GM12865 (cell line): Measurements from ENCODE around the gene PGGT1B.

Source experiments
- DNase-seq: peaks from one replicate; pipeline ENCODE4 v3.0.0; 2010; ENCODE audit warnings: low read depth
- H3K4me3 ChIP-seq: 2 replicates; pipeline ENCODE4 v1.5.1; 2011; ENCODE audit warnings: mild to moderate bottlenecking, low read depth, low read length, control low read depth
- TF ChIP-seq, protein P1 (sequence below): IDR thresholded peaks from 2 replicates; pipeline ENCODE4 v1.5.1; 2011; ENCODE audit warnings: low read length, control low read depth, low read depth, inconsistent platforms; ENCODE audit not compliant: insufficient read depth; ENCODE audit errors: missing control alignments

The PGGT1B gene

GRCh38 chr5:115262321-115263077 is at the start of gene PGGT1B:
Gene PGGT1B, minus strand, starts transcription at chr5:115262877. Its CDS starts 26 bp downstream, at chr5:115262851.
- TF ChIP-seq, protein P1, sequence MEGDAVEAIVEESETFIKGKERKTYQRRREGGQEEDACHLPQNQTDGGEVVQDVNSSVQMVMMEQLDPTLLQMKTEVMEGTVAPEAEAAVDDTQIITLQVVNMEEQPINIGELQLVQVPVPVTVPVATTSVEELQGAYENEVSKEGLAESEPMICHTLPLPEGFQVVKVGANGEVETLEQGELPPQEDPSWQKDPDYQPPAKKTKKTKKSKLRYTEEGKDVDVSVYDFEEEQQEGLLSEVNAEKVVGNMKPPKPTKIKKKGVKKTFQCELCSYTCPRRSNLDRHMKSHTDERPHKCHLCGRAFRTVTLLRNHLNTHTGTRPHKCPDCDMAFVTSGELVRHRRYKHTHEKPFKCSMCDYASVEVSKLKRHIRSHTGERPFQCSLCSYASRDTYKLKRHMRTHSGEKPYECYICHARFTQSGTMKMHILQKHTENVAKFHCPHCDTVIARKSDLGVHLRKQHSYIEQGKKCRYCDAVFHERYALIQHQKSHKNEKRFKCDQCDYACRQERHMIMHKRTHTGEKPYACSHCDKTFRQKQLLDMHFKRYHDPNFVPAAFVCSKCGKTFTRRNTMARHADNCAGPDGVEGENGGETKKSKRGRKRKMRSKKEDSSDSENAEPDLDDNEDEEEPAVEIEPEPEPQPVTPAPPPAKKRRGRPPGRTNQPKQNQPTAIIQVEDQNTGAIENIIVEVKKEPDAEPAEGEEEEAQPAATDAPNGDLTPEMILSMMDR: no peak
- peak; percentile 85 for DNase-seq
- H3K4me3 ChIP-seq: peak within 1 kb of the TSS; percentile 57

GRCh38 chr5:115309751-115310370 is 47.2 kb upstream of the PGGT1B start:
- peak; percentile 52 for DNase-seq
- H3K4me3 ChIP-seq: no peak overlapping the region
- TF ChIP-seq, protein P1: peak; percentile 44

DNA sequence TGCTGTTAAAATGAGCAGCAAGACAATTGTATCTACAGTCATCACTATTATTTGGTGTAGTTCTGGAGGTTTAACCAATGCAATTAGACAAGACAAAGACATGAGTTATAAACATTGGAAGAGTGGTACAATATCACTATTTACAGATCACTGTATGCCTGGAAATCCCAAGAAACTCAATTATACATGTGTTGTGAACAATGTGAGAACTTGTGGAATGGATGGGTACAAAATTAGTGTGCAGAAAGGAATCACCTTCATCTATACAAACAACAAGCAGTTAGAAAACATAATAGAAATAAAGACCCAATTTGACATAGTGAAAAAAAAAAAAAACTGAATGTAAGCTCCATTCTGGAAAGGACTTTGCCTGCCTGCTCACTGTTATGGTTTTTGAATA is 46.1 kb upstream of the PGGT1B start:
- no peak for DNase-seq
- TF ChIP-seq, protein P1: no peak
- H3K4me3 ChIP-seq: no peak overlapping the region

DNA sequence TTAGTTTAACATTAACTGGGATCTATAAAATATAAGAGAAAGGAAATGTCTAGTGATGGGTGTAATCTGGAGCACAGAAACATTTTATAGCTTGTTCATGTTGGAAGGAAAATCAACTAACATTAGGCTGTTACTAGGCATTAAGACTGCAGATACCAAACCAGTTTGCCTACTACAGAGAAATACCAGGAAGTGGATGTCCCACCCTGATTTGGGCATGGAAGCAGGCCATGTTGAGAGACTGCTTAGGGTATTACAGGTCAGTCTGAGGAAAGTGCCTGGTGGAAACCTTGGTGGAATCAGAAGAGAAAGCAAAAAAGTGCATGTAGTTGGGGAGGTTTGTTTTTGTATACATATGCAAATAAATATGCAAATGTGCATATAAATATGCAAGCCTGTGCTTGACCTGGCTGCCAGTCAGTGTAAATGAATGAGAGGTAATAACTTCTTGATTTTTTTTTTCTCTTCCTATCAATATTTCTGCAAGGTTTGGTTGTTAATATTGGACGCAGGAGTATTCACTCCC is 43.4 kb upstream of the PGGT1B start:
- H3K4me3 ChIP-seq: no peak overlapping the region
- DNase-seq: no peak
- TF ChIP-seq, protein P1: no peak

GRCh38 chr5:115304496-115304895 is 41.8 kb upstream of the PGGT1B start:
- DNase-seq: no peak
- TF ChIP-seq, protein P1: no peak
- no peak overlapping the region for H3K4me3 ChIP-seq

DNA sequence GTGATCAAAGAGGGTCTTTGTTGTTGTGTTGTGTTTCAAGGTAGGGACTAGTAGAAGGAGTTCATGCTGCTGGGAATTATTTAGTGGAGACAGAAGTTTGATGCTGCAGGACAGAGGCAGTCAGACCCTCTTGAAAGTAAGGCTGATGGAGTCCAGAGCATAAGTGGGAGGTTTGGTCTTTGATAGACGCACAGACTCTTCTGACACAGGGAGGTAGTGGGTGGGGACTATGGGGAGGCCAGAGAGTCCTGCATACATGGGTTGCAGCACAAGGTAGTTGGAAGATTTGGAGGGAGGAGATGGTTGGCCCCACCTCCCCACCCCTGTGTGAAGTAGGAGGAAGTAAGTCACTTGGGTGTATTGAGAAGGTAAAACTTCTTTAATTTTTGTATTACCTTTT is 36.1 kb upstream of the PGGT1B start:
- no peak overlapping the region for H3K4me3 ChIP-seq
- TF ChIP-seq, protein P1: no peak
- DNase-seq: no peak
